Upper lobe of right lung (tissue), 1 donor: Measurements from ENCODE around the gene DAD1. TPM values are rescaled to one million over a fixed set of nuclear protein-coding genes. Genes with fewer than 3 reads are reported as not detected.

Source experiments
- ATAC-seq: fragments of 200-7000 bp; cut with Tn5 transposase; one replicate; pipeline ENCODE4 v1.9.1; 2020; ENCODE audit warnings: mild to moderate bottlenecking, moderate library complexity
- DNase-seq: peaks from one replicate; pipeline ENCODE4 v3.0.0-alpha.2; 2020
- H3K27ac ChIP-seq: fragments of 200-600 bp; one replicate; pipeline ENCODE4 v1.8.0; 2022
- H3K27me3 ChIP-seq: fragments of 200-600 bp; one replicate; pipeline ENCODE4 v1.8.0; 2022; ENCODE audit warnings: mild to moderate bottlenecking
- H3K36me3 ChIP-seq: fragments of 200-600 bp; one replicate; pipeline ENCODE4 v1.8.0; 2022
- H3K4me1 ChIP-seq: fragments of 200-600 bp; one replicate; pipeline ENCODE4 v1.8.0; 2022
- H3K4me3 ChIP-seq: fragments of 200-600 bp; one replicate; pipeline ENCODE4 v1.8.0; 2022; ENCODE audit warnings: mild to moderate bottlenecking
- H3K9me3 ChIP-seq: fragments of 200-600 bp; one replicate; pipeline ENCODE4 v1.8.0; 2022
- intact Hi-C: fragments of 100-400 bp; cut with DNase I; formaldehyde crosslinking; loops from one replicate; pipeline ENCODE4 v1.11.0; 2022
- total RNA-seq: library from RNA; stranded (reverse); fragmentation: NEBNext Ultra II Directional; extraction: Animal tissue kit (Norgen Biotek cat#: 25700); gene quantifications from one replicate; pipeline ENCODE4 v1.2.1, GENCODE V29; 2021
- TF ChIP-seq, protein P1 (sequence below): fragments of 200-600 bp; IDR thresholded peaks from one replicate; pipeline ENCODE4 v1.8.0; 2022; ENCODE audit warnings: antibody characterized with exemption
- donor health status: DM: no; HTN: yes; CAD: no; lungs with severe emphysema.

The DAD1 gene
- total RNA-seq, 1 donor from 2014 or later = 184 TPM

DNA sequence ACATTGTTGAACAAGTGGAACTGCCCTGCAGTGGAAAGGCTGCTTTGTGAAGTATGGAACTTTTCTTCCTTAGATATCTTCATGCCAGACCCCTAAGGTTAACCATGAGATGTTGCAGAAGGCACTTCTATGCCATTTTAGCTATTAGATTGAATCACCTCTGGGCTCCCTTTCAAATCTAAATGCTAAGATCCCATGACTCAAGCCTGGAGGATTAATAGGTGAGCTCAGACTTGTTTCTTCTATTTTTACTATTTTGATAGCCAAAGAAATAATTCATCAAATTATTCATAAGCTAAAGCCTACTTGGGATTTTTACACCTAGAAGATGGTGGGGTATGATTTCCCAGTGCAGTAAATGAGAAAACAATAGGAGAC lies 64.3 kb downstream of the DAD1 start:
- ATAC-seq (no peak), DNase-seq (no peak)
- H3K4me1 ChIP-seq = no peaks in the 10 kb centered on the region
- H3K36me3 ChIP-seq = no peaks in the 10 kb centered on the region
- TF ChIP-seq, protein P1, sequence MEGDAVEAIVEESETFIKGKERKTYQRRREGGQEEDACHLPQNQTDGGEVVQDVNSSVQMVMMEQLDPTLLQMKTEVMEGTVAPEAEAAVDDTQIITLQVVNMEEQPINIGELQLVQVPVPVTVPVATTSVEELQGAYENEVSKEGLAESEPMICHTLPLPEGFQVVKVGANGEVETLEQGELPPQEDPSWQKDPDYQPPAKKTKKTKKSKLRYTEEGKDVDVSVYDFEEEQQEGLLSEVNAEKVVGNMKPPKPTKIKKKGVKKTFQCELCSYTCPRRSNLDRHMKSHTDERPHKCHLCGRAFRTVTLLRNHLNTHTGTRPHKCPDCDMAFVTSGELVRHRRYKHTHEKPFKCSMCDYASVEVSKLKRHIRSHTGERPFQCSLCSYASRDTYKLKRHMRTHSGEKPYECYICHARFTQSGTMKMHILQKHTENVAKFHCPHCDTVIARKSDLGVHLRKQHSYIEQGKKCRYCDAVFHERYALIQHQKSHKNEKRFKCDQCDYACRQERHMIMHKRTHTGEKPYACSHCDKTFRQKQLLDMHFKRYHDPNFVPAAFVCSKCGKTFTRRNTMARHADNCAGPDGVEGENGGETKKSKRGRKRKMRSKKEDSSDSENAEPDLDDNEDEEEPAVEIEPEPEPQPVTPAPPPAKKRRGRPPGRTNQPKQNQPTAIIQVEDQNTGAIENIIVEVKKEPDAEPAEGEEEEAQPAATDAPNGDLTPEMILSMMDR = no peak
- intact Hi-C loops = no loop called here
- no peaks in the 10 kb centered on the region for H3K27me3 ChIP-seq
- H3K27ac ChIP-seq = no peak overlapping the region
- no peaks in the 10 kb centered on the region for H3K9me3 ChIP-seq
- H3K4me3 ChIP-seq = no peak overlapping the region

DNA sequence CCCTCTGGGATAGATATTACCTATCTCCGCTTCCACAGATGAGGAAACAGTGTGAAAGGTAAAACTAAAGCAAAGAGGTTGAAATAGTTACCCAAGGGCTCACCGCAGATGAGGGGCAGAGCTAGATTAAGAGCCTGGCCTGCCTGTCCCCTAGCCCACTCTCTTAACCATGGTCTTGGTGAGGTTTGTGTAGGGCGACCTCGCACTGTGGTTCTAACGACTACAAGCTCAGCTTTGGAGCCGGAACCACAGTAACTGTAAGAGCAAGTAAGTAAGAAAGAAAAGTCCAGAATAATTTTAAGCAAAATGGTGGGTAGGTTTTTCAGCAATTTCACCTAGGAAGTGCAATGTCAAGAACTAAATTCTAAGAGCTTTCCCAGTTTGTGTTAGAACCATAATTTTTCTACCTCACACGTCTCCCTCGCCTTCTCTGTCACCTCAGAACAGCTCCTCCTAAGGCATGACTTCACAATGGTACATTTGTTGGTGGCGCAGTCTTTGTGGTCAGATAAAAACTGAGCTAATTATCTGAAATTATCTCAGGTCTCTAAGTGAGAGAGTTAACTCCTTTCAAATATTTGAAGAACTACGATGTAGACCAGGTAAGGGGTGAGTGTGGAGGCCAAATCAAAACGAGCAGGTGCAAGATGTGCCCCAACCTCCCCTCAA lies 64.8 kb downstream of the DAD1 start:
- no peaks in the 10 kb centered on the region for H3K27me3 ChIP-seq
- no peak overlapping the region for H3K4me3 ChIP-seq
- no peak for DNase-seq
- H3K36me3 ChIP-seq = no peaks in the 10 kb centered on the region
- no peak for ATAC-seq
- TF ChIP-seq, protein P1 = no peak
- H3K9me3 ChIP-seq = no peaks in the 10 kb centered on the region
- no peaks in the 10 kb centered on the region for H3K4me1 ChIP-seq
- no peak overlapping the region for H3K27ac ChIP-seq
- intact Hi-C loops = no loop called here

DNA sequence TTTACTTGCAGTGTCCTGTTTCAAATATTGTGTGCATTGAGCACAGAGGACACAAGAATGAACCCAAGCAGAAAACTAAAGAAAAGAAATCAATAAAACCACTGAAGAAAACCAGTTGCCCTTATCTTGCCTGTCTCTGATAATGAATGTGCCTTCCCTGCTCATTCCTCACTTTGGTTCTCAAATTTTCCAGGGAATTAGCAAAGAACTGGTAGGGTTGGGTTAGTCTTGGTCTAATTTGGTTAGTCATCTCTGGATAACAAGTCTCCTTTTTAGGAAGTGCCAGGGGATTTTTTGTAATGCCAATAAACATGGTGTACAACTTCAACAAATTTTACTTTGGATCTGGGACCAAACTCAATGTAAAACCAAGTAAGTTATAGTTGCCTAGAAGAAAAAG lies 65.7 kb downstream of the DAD1 start:
- no peaks in the 10 kb centered on the region for H3K4me1 ChIP-seq
- TF ChIP-seq, protein P1 = no peak
- DNase-seq (no peak), ATAC-seq (no peak)
- no peaks in the 10 kb centered on the region for H3K36me3 ChIP-seq
- intact Hi-C loops = no loop called here
- H3K27me3 ChIP-seq = no peaks in the 10 kb centered on the region
- no peak overlapping the region for H3K4me3 ChIP-seq
- no peak overlapping the region for H3K27ac ChIP-seq
- H3K9me3 ChIP-seq = no peaks in the 10 kb centered on the region

DNA sequence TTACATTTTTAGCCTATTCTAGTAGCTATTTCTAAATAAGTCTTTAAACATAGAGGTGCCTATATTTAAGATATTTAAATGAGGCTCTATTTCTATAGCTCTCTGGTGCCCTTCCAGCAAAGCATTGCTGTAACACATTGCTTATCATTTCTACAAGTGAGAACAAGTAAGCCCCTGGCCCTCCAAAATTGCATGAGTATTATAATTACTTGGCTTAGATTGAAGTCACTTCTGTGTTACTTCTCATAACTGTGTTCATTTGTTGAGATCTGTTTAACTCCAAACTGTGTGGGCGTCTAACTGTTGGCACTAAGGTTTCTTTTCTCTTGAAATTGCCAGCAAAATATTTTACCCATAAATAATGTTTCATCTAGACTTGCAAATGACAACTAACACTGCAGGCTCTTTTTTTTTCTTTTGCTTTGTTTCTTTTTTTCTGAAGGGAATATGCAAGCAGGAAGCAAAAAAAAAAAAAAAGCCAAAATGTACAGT lies 66.5 kb downstream of the DAD1 start:
- H3K27ac ChIP-seq = no peak overlapping the region
- no peaks in the 10 kb centered on the region for H3K9me3 ChIP-seq
- DNase-seq = no peak
- TF ChIP-seq, protein P1 = no peak
- no peaks in the 10 kb centered on the region for H3K36me3 ChIP-seq
- intact Hi-C loops = no loop called here
- no peak overlapping the region for H3K4me3 ChIP-seq
- H3K27me3 ChIP-seq = no peaks in the 10 kb centered on the region
- H3K4me1 ChIP-seq = no peaks in the 10 kb centered on the region
- no peak for ATAC-seq

DNA sequence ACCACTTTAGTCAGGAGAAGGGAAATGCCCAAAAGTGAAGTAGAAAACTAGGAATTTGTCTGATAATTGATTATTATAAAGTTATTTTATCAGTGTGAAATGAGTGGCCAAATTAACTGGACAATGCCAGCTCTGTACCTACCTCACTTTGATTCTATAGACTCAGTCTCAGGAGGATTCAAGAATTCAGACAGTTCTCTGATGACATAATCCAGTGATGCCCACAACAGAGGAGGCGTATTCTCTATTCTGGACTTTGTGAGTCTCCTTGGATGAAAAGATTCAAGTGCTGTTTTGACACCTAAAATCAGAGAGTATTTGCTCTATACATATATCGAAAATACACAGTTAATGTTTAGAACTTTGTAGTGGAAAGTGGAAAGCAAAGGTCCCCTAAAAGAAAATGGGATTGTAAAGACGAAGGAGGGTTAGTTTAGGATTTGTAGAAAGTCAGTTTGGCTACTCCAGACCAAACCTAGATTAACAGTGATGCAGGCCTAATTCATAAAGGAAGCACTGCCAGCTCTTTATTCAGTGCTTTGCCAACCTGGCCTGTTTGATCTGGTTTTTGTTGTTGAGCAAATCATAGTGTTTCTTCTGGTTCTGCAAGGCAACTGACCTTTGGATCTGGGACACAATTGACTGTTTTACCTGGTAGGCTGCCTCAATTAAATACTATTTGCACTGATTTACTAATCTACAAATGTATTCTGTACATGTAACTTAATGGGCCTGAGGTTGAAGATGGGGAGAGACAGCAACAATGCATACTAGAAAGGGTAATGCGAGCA lies 67.4 kb downstream of the DAD1 start:
- no peaks in the 10 kb centered on the region for H3K4me1 ChIP-seq

More for the DNA sequence above, 67.4 kb downstream of the DAD1 start:
- intact Hi-C loops = no loop called here
- H3K9me3 ChIP-seq = no peaks in the 10 kb centered on the region
- ATAC-seq (no peak), DNase-seq (no peak)
- TF ChIP-seq, protein P1 = no peak
- H3K27me3 ChIP-seq = no peaks in the 10 kb centered on the region
- H3K36me3 ChIP-seq = no peaks in the 10 kb centered on the region
- no peak overlapping the region for H3K27ac ChIP-seq
- H3K4me3 ChIP-seq = no peak overlapping the region
